ENCODE data around the gene CBLN3.
A peak's percentile ranks its signal among the peaks of the same experiment; 100 is the strongest.
"Not testable (repeated sequence)": the region's sequence is repeated elsewhere in the genome, so short reads cannot be mapped to it uniquely, and the experiment has no call there.

CBLN3 gene

DNA sequence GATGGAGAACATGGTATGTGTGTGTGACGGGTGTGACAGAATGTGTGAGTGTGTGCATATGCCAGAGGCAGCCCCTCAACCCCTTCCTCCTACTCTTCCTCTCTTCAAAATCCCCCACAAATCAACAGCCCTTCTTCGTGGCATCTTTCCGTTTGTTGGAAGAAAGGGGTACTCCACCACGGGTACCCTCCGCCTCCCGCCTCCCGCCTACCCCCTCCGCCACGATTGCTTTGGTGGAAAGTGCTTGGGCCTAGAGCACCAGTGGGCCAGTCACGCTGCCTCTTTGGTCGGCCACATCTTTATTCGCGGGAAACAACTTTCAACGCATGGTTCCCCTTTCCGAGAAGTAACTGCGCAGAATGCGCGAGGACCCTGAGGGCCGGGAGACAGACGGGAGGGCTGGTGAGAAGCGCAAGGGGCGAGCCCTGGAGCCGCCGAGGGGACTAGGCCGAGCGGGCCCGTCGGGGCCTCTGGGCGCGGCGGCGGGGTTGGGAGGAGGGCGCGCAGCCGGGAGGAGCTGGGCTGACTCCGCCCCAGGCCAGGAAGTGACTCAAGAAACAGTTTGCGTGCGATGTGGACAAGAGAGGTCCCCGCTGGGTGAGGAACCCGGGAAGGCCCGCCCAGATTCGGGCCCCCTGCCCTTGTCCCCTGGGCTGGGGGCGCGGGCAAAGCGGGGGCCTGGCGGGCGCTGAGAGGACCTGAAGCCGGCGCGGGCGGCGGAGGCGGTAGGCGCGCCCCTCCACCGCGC, at the start of gene CBLN3, which contains the start of gene KHNYN:
Gene CBLN3, minus strand, starts transcription at position 274 of the 748 bp plus-strand sequence. CDS start 614 bp downstream, outside the sequence.
Gene KHNYN, plus strand, starts transcription at position 560 of the 748 bp plus-strand sequence. CDS start 777 bp downstream, outside the sequence.
- DNase-seq = peak; percentile 93

DNA sequence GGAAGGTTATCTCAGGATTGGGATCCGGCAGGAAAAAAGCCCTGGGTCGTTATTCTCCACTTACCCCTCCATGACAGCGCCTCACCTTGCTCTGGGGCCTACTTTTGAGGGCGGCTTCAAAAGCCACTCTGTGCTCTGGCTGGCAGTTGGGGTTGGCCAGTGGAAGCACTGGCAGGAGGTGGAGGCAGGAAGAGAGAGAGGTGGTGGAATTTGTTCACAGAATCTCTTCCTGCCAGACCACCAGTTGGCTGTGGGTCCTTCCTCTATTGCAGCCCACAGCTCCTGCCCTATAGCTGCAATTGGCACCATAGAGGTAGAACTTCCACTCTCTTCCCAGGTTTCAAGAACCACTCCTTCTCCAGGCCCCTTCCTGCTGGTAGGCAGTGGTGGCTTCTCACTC, 45.8 kb upstream of the CBLN3 start:
- no peak for DNase-seq

DNA sequence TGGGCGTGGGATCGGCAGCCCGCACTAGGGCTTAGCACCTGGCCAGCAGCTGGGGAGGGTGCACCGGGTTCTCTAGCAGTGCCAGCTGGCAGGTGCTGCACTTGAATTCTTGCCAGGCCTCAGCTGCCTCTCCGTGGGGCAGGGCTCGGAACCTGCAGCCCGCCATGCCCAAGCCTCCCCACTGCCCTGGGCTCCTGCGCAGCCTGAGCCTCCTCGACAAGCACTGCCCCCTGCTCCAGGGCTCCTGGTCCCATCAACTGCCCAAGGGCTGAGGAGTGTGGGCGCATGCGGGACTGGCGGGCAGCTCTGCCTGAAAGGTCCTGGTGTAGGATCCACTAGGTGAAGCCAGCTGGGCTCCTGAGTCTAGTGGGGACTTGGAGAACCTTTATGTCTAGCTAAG, 43.7 kb upstream of the CBLN3 start:
- DNase-seq = no peak

DNA sequence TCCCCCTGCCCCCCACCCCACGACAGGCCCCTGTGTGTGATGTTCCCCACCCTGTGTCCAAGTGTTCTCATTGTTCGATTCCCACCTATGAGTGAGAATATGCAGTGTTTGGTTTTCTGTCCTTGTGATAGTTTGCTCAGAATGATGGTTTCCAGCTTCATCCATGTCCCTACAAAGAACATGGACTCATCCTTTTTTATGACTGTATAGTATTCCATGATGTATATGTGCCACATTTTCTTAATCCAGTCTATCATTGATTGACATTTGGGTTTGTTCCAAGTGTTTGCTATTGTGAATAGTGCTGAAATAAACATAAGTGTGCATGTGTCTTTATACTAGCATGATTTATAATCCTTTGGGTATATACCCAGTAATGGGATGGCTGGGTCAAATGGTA, 41.0 kb upstream of the CBLN3 start:
- DNase-seq = not testable (repeated sequence)

DNA sequence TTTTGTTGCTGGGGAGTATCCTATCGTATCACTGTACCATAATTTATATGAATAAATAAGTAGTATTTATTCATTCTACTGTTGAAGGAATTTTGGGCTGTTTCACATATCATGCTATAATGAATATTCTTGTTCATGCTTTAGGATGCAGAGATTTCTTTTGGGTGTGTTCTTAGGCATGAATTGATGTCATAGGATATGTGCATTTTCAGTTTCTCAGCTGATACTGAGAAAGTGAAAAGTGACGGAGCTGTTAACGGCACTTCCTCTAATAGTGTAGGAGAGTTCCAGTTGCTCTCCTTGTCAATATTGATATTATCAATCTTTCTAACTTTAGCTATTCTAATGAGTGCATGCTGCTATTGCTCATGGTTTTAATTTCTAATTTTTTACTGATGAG, 36.3 kb upstream of the CBLN3 start:
- no peak for DNase-seq

DNA sequence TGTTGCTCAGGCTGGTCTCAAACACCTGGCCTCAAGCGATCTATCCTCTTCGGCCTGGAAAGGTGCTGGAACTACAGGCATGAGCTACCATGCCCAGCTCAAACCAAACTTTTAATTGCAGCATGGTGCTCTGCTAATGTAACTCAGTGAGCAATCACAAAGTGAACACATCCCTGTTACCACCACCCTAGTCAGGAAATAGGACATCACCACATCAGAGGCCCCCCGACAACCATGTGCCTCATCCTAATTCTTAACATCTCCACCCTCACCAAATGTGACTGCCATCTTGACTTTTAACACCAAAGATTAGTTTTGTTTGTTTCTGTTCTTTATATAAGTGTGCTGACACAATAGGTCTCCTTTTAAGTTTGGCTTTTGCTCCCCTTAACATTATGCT, 35.9 kb upstream of the CBLN3 start:
- DNase-seq = no peak

DNA sequence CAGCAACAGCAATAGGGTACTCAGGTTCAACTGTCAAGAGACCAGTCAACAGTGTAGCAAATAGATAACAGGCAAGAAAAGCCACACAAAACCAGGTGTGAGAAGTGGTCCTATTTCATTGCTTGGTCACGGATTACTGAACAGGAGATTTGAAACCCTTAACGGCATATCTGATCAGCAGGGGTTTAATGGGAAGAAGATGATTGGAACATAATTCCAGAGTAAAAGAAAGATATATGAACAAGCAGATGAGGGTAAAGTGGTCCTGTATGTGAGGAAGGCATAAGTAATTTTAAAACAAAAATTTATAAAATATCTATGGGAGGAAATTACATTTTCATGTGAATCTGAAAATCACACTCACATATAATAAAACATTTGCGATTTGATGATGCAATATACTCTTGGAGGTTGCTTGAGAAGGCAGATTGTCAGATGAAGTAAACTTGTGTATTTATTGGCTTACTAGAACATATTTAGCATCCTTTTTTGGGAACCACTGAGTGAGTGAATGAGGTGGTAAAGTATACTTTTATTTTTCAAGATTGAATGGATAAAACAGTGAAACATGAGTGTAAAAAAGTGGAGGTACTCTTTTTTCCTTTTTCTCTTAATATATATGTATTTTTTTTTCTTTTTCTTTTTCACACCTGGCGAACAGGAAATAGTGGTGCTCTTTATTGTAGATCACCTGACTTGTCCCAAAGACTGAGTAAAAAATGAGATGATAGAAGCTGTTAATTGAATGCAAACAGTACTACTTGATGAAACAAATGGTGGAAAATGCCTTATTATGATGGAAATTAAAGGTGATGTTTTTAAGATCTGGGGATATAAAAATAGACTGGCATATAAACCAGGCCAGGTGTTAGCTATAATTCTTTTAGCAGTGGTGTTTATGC, 34.7 kb upstream of the CBLN3 start:
- DNase-seq = no peak

DNA sequence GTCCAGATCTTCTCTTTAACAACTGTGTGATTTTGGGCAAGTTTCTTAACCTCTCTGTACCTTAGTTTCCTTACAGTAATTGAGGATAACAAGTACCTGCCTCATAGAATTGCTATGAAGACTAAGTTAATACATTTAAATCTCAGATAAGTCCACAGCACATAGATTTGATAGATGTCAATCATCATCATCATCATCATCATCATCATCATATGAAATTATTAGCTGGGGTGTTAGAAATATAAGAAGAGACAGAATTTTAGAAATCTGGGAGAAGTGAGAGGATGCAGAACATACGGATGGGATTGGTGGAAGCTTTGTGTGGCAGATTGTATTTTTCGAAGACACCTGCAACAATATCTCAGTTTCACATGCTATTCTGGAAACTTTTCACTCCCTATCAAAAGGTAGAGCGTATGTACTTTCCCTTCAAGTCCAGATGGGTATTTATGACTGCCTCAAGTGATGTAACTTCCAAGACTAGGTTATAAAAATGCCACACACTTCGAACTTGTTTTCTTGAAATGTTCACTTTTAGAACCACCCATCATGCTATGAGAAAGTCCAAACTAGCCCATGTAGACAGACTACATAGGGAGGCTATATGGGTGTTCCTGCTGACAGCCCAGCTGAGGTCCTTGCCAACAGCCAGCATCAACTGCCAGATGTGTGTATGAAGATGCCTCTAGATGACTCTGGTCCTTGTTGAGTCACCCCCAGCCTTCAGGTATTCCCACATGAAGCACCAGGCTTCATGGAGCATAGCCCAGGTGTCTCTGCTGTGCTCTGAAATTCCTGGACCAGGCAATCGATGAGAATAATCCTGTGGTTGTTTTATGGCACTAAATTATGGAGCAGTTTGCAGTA, 33.8 kb upstream of the CBLN3 start:
- no peak for DNase-seq

DNA sequence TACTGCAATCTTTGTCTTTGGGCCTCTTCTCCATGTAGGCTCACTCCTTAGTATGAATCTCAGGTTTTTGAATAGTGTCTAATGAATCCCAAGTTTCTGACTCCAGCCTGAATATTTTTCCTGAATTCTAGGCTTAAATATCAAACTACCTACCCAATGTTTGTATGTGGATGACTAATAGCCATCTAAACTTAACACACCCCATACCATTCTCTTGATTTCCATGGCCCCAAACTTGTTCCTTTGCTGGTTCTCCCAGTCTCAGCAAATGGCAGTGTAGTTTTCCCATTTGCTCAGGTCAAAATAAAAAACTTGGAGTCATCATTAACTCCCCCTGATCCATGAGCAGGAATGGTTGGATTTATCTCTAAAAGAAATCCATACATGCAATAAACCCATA, 31.9 kb upstream of the CBLN3 start:
- no peak for DNase-seq

DNA sequence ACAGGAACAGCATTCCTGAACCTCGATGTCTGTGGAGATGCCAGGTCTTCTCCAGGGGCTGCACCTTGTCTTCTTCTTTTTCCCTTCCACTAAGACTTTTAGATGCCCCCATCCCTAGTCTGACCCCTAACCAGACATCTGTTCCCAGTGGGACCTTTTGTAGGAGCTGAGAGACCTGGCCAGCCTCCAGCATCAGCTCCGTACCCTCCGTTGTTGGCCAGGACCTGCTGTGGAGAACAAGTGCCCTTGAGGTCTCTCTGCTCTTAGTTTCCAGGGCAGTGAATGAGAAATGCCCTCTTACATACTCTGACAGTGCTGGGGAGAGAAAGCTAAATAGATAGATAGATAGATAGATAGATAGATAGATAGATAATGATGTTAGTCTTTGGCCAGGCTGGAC, 29.9 kb upstream of the CBLN3 start:
- no peak for DNase-seq

DNA sequence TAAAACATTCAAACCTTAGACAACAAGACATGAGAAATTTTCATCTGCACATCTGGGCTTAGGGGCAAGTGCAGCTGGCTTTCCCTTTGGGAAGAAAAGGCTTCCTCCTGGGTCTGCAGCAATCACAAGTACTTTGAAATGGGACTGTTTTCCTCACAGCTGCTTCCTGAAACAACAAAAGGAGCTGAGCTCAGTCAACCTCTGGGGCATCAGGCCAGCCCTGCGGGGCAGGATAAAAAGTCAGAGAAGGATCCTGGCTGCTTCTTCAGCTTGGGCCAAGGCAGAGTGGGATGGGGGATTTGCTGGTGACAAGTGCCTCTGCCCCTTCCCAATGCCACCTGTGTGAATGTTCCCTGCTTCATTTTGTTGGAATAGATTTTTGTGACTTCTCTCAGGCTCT, 29.3 kb upstream of the CBLN3 start:
- no peak for DNase-seq

DNA sequence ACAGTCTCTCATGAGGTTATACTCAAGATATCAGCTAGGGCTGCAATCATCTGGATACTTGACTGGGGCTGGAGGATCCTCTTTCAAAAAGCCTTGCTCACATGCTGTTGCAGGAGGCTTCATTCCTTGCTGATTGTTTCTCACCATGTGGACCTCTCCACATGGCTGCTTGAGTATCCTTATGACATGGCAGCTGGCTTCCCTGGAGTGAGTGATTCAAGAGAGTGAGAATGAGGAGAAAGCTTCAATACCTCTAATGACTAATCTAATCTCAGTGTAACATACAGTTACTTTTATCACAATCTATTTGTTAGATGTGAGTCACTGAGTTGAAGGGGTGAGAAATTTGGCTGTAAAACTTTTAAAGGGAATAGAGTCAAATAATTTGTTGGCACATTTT, 27.5 kb upstream of the CBLN3 start:
- DNase-seq = no peak

DNA sequence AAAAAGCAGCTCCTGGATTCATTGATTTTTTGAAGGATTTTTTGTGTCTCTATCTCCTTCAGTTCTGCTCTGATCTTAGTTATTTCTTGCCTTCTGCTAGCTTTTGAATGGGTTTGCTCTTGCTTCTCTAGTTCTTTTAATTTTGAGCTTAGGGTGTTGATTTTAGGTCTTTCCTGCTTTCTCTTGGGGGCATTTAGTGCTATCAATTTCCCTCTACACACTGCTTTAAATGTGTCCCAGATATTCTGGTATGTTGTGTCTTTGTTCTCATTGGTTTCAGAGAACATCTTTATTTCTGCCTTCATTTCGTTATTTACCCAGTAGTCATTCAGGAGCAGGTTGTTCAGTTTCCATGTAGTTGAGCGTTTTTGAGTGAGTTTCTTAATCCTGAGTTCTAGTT, 21.4 kb upstream of the CBLN3 start:
- not testable (repeated sequence) for DNase-seq

DNA sequence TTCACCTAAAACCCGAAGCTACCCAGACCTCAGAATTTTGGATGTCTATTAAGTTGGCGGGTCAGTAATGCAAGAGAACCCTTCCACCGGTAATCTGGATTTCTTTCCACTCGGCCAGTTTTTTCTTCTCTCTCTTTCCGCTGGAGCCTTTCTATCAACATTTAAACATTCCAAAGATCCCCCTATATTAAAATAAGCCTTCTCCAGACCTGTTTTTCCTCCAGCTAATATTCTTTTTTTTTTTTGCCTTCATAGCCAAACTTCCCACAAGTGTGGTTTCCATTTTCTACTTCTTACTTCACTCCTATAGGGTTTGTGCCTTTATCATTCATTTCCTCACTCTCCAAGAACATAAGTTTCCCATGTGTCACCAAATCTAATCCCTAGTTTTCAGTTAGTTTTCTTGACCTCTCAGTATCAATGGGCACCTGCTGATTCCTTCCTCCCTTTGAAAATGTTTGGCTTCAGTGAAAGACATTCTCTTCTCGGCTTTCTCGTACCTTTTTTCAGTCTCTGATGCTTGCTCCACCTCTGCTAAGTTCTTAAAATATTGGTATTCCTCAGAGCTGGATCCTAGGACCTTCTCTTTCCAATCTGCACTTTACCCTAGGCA, 13.7 kb upstream of the CBLN3 start:
- DNase-seq = no peak

DNA sequence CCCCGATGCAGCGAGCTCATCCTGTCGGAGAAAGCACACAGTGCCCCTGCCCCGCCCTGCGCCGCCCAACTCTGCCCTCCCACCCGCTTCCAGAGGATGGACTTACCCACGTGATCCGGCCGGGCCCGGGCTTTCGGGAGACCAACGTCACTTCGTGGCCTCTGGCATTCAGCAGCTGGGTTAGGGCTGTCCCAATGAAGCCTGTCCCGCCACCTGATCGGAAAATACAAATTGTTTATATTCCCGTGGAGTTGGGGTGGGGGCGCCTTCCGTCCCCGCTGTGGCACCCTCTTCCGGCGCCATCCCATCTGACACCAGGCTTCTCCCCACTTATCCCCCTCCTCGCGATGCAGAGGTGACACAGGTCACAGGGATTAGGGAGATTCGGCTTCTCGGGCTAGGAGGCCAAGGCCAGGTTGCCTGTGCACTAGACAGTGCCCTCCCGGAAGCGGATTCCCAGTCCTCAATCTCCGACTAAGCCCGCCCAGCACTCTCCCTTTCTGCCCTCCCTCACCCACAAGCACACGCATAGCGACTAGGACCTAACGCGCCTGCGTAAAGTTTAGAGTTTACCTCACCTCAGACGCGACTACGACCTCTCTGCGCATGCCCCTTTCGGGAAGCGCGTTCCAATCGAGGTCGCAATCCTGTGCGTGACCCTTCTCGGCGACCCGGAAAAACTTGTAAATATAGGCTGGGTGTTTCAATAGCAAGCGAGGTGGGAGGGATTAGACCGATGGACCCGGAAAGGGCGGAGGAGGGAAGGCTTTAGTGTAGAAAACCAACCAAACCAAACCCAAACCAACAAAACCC, 13.0 kb upstream of the CBLN3 start, which contains the start of gene SDR39U1:
Gene SDR39U1, minus strand, starts transcription at position 537 of the 813 bp plus-strand sequence. Its CDS starts 7 bp downstream, at position 530.
- DNase-seq = peak; percentile 73

DNA sequence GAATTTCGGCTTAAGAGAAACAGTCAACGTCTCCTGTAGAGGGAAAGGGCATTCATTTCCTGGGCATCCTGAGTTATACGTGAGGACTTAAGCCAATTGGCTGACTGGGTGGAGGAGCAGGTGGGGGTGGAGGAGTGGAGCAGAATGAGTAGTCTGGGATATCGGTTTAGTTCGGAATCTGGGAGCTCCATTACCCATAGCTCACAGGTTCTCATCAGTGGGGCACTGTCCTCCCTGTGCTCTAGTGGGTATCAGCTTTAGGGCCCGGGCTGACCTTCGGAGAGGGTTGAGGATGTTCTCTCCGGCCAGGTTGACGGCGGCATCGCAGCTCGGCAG, 12.4 kb upstream of the CBLN3 start:
- DNase-seq = no peak

DNA sequence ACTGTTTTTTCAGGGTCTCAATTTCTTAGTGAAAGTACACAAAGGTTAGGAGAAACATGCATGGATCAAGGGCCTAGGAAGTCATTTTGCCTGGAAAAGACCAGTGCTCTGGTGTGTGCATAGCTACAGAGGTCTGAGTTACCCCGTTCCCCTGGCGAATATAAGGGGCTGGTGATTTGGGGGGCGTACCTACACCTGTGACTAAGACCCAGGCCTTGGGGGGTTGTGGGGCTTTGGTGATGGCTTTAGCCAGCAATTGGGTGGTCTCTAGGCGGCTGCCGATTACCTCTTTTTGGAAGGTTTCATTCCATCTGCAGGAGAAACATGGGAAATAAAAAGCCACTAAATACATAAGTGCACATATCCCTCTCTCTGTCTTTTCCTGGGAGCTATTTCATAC, 12.0 kb upstream of the CBLN3 start:
- no peak for DNase-seq

DNA sequence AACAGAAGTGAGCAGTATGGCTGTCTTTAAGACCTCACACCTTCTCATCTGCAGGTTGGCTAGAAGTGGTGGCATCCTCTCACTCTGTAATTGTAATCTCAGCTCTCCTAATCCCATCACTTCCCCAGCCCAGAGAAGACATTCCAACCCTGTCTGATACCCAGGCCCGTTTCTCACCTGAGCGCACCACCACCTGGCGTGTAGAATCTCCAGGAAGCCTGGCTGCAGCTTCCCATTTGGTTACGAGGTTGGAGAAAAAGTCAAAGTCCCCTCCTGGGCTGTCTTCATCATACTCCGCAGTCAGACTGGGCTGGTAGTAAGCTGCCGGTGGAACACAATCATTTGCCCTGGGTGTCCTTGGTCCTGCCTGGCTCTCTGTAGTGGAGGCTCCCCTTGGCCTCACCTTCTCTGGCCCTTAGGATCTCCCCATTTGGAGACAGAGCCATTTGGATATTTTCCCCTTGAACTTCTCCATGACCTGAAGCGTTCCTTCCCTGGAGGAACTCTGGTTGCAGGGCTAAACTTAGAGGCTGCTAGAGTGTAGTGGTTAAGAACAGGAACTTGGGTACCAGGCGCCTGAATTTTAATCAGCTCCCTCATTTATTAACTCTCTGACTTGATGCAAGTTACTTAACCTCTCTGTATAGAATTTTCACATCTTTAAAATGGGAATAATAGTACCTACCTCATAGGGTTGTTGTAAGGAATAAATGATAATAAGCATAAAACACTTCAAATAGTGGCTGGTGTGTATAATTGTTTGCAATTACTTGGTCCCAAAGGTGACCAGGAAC, 11.3 kb upstream of the CBLN3 start:
- no peak for DNase-seq

DNA sequence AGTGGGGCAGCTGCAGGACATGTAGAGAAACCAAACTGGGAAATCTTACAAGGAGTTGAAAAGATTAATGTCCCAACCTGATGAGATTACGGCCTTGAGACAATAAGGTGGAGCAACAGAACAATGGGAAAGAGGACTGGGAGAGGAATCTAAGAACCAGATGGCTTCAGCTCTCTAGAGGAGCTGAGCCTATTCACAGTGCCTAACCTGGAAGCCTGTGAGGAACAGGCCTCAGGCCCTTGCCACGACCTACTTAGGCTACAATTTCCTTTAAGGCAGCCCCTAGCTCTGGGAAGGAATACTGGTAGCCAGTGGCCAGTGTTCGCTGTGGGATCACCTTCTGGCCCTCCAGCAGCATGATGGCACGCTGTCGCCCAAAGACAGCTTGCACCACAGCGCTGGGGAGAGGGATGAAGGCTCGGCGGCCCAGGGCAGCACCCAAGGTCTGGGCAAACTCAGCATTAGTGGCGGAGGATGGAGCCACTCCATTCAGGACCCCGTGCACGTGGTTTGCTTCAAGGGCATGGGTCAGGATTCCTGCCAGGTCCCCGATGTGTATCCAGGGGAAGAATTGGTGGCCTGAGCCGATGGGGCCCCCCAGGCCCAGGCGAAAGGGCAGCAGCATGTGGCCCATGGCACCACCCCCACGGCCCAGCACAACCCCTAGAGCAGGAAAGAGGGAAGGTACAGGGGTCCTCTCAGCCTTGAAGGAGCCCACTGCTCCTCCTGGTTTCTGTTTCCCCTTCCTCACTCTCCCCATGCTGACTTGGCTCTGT, 10.6 kb upstream of the CBLN3 start:
- no peak for DNase-seq

DNA sequence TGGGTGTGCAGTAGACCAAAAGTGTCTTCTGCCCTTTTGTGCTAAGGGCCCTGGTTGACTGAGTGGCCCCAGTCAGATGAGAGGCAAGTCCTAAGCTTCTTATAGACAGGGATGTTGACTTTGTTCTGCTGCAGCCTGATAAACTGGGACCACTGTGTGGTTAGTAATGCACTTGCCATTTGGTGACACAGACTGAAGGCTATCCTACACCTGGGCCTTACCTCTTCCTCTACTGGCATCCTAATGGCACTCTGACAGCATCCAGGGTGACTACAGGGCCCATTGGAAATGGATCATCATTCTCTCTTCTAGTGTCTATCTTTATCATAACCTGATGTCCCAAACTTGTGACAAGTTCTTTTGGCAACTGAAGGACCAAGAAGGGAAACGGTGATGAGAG, 9.8 kb upstream of the CBLN3 start:
- DNase-seq = no peak

All from 8988T (cell line).